ENCODE results near the gene PDE9A.

Gene PDE9A

GRCh38 chr21:42760951-42761751 lies 107.7 kb downstream of the PDE9A start:
- DNase-seq: peak; percentile 78 to 83

DNA sequence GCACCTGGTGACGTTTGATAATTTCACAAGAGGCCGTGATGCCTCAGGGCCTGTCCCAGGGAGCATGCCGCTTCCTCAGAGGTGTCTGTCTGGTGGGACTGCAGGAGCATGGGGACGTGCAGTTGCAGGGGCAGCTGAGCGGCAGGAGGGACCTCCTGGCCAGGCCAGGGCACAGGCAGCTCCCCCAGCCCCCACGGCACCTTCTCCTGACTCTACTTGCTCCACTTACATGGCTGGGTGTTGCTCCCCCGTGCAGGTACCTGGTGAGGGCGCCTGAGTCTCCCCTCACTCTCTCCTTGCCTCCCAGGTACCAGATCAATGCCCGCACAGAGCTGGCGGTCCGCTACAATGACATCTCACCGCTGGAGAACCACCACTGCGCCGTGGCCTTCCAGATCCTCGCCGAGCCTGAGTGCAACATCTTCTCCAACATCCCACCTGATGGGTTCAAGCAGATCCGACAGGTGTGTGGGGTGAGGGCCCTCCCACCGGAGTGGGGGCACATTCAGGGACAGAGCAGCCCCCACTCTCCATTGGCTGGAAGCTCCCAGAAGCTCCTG lies 108.4 kb downstream of the PDE9A start:
- no peak for DNase-seq

GRCh38 chr21:42763581-42764442 lies 110.4 kb downstream of the PDE9A start:
- no peak for DNase-seq

GRCh38 chr21:42764443-42764760 lies 111.0 kb downstream of the PDE9A start:
- no peak for DNase-seq

DNA sequence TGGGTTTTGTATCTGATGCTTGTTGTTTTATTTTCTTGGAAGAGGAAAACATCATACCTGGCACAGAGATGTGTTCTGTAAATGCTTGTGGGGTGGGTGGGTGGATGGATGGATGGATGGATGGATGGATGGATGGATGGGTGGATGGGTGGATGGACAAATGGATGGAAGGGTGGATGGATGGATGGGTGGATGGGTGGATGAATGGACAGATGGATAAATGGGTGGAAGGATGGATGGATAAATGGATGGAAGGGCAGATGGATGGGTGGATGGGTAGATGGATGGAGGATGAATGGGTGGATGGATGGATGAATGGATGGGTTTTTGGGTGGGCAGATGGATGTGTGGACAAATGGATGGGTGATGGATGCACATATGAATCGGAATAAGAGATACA lies 111.5 kb downstream of the PDE9A start:
- no peak for DNase-seq

DNA sequence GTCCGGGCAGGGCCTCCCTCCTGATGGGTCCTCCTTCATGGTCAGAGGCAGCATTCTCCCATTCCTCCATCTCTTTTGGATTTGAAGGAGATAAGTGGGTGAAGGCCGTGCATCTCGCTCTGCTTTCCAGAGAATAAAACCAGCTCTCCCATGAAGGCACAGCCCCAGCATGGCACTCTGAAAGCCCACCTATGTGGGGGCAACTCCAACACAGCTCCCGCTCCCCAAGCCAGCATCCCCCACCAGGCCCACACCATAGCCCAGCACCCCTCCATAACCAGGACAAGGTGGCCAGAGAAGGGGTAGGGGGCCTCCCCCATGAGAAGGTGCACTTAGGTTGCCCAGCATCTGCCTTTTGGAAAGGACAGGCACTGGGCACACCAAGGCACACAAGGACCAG lies 112.2 kb downstream of the PDE9A start:
- DNase-seq: no peak

- DNase-seq: no peak
Observed at GRCh38 chr21:42766739-42767560, 113.5 kb downstream of the PDE9A start.

GRCh38 chr21:42767561-42767835 lies 114.1 kb downstream of the PDE9A start:
- DNase-seq: no peak

GRCh38 chr21:42768324-42769121 lies 115.1 kb downstream of the PDE9A start:
- DNase-seq: no peak

- DNase-seq: no peak
Observed at GRCh38 chr21:42769183-42769819, 115.9 kb downstream of the PDE9A start.

GRCh38 chr21:42769820-42770716 lies 116.6 kb downstream of the PDE9A start:
- DNase-seq: no peak

DNA sequence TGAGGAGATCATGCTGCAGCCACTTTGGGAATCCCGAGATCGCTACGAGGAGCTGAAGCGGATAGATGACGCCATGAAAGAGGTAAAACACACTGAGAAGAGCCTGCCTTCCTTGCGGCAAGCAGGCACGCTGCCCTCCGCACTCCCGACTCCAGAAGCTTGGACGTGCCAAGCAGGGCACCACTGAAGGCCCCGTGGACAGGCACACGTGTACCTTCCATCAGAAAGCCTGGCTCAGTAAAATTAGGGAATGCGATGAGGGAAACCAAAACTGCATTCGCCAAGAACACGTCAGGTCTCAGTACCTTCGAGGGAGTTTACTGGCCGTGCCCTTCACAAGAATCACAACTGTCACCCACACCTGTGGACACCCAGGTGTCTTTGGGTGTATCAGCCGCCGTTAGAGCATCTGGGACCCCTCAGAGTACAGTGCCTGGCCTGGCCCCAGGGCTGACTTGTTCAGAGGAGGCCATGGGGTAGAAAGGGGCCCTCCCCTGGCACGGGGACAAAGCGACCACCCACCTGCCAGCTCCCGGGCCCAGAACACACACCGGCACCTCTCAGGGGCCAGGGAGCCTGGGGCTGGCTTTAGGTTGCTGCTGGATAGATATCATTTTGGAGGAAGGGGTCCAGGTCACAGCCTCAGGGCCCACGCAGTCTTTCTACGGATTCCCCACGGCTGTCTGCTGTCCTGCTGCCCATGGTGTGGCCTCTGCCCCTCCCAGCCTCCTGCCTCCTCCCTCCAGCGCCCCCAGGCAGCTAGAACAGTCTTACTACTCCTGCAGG lies 117.5 kb downstream of the PDE9A start:
- DNase-seq: no peak

GRCh38 chr21:42771503-42771805 lies 118.0 kb downstream of the PDE9A start:
- no peak for DNase-seq

GRCh38 chr21:42775123-42775522 lies 121.7 kb downstream of the PDE9A start:
- DNase-seq: no peak

- no peak for DNase-seq
Observed at GRCh38 chr21:42775891-42776290, 122.5 kb downstream of the PDE9A start.

DNA sequence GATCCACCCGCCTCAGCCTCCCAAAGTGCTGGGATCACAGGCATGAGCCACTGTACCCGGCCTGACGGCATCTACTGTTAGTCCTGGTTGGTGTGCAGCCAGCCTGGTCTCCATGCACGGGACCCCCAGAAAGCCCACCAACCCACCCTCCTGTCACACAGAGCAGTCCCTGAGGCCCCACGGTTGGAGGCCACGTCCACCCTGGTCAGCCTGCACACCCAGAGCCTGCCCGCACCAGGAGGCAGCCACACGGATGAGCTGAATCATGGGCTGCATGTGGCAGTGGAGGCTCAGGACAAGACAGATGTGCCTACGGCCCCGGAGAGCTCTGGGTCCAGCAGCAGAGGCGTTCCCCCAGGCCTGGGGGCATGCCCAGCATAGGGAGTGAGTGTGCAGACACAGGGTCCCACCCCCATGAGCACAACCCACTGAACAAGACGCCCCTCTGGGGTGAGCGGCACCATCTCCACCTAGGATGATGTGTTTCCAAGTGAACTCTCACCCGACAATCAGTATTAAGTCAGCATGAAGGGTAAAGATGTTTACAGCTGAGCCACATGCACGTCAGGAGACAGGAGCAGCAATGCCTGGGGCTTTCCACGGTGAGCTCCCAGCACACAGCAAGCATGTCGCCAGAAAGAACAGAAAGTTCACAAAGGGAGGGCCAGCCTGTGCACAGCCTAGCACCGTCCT lies 123.8 kb downstream of the PDE9A start:
- DNase-seq: no peak

DNA sequence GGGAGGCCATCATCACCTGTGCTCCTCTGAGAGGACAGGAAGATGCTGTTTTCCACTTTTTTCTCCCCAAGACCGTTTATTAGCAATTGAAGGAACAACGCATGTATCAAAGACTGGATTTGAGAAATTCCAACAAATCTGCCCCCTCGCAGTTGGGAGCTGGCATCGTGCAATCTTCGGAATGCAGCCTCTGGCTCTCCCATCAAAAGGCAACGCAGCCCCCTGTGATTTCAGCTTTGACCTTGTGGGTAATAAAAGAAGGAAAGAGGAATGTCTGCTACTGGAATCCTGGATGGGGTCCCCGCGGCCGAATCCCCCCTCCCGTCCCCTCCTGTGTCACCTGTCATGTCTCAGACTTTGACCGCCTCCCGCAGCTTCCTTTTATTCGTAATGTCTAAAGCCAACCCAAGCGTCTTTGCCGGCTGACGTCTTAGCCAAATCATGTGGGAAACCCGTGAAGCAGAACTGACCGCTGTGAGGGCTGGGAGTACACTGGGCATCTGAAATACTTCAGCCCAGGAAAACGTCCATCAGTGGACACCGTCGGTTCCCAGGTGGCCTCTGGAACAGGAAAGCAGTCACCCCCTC lies 124.4 kb downstream of the PDE9A start:
- no peak for DNase-seq

- DNase-seq: peak in 1 of 2 experiments; percentile 16
Observed at GRCh38 chr21:42779431-42779861, 126.0 kb downstream of the PDE9A start.

GRCh38 chr21:42780617-42781016 lies 127.2 kb downstream of the PDE9A start:
- DNase-seq: no peak

Measured in NCI-H524 (cell line).